Liver (tissue), 9 donors: ENCODE data around the gene CXCL16. TPM values are rescaled to one million over a fixed set of nuclear protein-coding genes. Genes with fewer than 3 reads are reported as not detected.

Experiments used
- DNase-seq: peaks from one replicate; pipeline ENCODE4 v3.0.0-alpha.2; 2017; ENCODE audit warnings: low spot score
- H3K27ac ChIP-seq, 2 donors: one replicate each; pipeline ENCODE4 v1.7.0; 2013; ENCODE audit warnings: inconsistent platforms in 2 of 2, low read length in 2 of 2, control low read depth in 1 of 2, low read depth in 1 of 2, mild to moderate bottlenecking in 1 of 2
- H3K27me3 ChIP-seq, 4 donors: one replicate each; pipeline versions ENCODE4 v1.6.1 to v1.7.0; 2013; ENCODE audit warnings: low read length in 3 of 4, inconsistent platforms in 1 of 4, mild to moderate bottlenecking in 1 of 4, moderate library complexity in 1 of 4; ENCODE audit not compliant: control insufficient read depth in 4 of 4, insufficient read depth in 4 of 4
- H3K36me3 ChIP-seq, 4 donors: one replicate each; pipeline versions ENCODE4 v1.6.1 to v1.7.0; 2013; ENCODE audit warnings: low read length in 3 of 4, mild to moderate bottlenecking in 3 of 4, low read depth in 1 of 4, moderate library complexity in 1 of 4; ENCODE audit not compliant: control insufficient read depth in 4 of 4, insufficient read depth in 3 of 4
- H3K4me1 ChIP-seq, 4 donors: one replicate each; pipeline versions ENCODE4 v1.6.1 to v1.7.0; 2013; ENCODE audit warnings: low read length in 3 of 4, mild to moderate bottlenecking in 3 of 4, moderate library complexity in 1 of 4; ENCODE audit not compliant: control insufficient read depth in 4 of 4, insufficient read depth in 4 of 4
- H3K4me3 ChIP-seq, 3 donors: one replicate each; pipeline versions ENCODE4 v1.6.1 to v1.7.0; 2013; ENCODE audit warnings: low read length in 3 of 3, control low read depth in 1 of 3, low read depth in 1 of 3, mild to moderate bottlenecking in 1 of 3
- H3K9ac ChIP-seq, 2 donors: one replicate each; pipeline ENCODE4 v1.7.0; 2013; ENCODE audit warnings: low read length in 2 of 2, mild to moderate bottlenecking in 2 of 2, moderate library complexity in 2 of 2, control low read depth in 1 of 2, low read depth in 1 of 2
- H3K9me3 ChIP-seq, 4 donors: one replicate each; pipeline versions ENCODE4 v1.6.1 to v1.7.0; 2013; ENCODE audit warnings: low read length in 3 of 4; ENCODE audit not compliant: control insufficient read depth in 4 of 4
- EGR1 ChIP-seq, 2 donors: IDR thresholded peaks; 2 replicates each; pipeline ENCODE4 v1.6.1; 2016 to 2018; ENCODE audit warnings: antibody characterized with exemption in 2 of 2, low read depth in 2 of 2
- FOXA1 ChIP-seq: IDR thresholded peaks from 2 replicates; pipeline ENCODE4 v1.6.1; 2016; ENCODE audit warnings: antibody characterized with exemption
- FOXA2 ChIP-seq: IDR thresholded peaks from 2 replicates; pipeline ENCODE4 v1.6.1; 2016; ENCODE audit warnings: antibody characterized with exemption
- GABPA ChIP-seq, 2 donors: IDR thresholded peaks in 1 of 2; conservative IDR thresholded peaks in 1 of 2; 2 replicates each; pipeline ENCODE4 v1.6.1; 2016; ENCODE audit warnings: antibody characterized with exemption in 2 of 2, mild to moderate bottlenecking in 1 of 2, moderate library complexity in 1 of 2
- HNF4A ChIP-seq, 2 donors: conservative IDR thresholded peaks; 2 replicates each; pipeline ENCODE4 v1.6.1; 2016; ENCODE audit warnings: antibody characterized with exemption in 2 of 2, mild to moderate bottlenecking in 2 of 2
- JUND ChIP-seq, 2 donors: IDR thresholded peaks; 2 replicates each; pipeline ENCODE4 v1.6.1; 2016; ENCODE audit warnings: antibody characterized with exemption in 2 of 2
- NR2F2 ChIP-seq: IDR thresholded peaks from 2 replicates; pipeline ENCODE4 v1.6.1; 2016; ENCODE audit warnings: antibody characterized with exemption
- RAD21 ChIP-seq, 2 donors: IDR thresholded peaks; 2 replicates each; pipeline ENCODE4 v1.6.1; 2016; ENCODE audit warnings: antibody characterized with exemption in 2 of 2, mild to moderate bottlenecking in 2 of 2
- SP1 ChIP-seq: IDR thresholded peaks from 2 replicates; pipeline ENCODE4 v1.6.1; 2018; ENCODE audit warnings: antibody characterized with exemption, mild to moderate bottlenecking
- TAF1 ChIP-seq: conservative IDR thresholded peaks from 2 replicates; pipeline ENCODE4 v1.6.1; 2016; ENCODE audit warnings: antibody characterized with exemption, mild to moderate bottlenecking
- YY1 ChIP-seq: IDR thresholded peaks from 2 replicates; pipeline ENCODE4 v1.6.1; 2016; ENCODE audit warnings: antibody characterized with exemption, mild to moderate bottlenecking
- WGBS: extraction: QIAGEN DNeasy Blood & Tissue Kit; methylation state at CpG from one replicate; pipeline ENCODE4 v1.1.7; 2013; 5-methylcytosine and 5-hydroxymethylcytosine counted together
- polyA plus RNA-seq, 2 donors: library from polyadenylated mRNA; stranded (reverse) in 1 of 2; unstranded in 1 of 2; fragments of 200-250 nt in 1 of 2; fragments of >200 nt in 1 of 2; fragmentation: Nextera tagmentation in 1 of 2; extraction: Ambion mirVana in 1 of 2; gene quantifications; one replicate each; pipeline versions ENCODE4 v1.2.1 to v1.2.3, GENCODE V29; 2013 to 2015
- total RNA-seq, 2 donors: library from RNA; depleted of rRNA; stranded (reverse); fragments of >200 nt; gene quantifications; one replicate each; pipeline ENCODE4 v1.2.3, GENCODE V29; 2014
- TF ChIP-seq, protein P1 (sequence below): fragments of 150-350 bp; IDR thresholded peaks from 2 replicates; pipeline ENCODE4 v1.5.1; 2017; ENCODE audit warnings: improper control_type of control experiment, low read depth, low read length; ENCODE audit not compliant: missing input control
- TF ChIP-seq, protein P2 (sequence below): IDR thresholded peaks from 2 replicates; pipeline ENCODE4 v1.6.1; 2016; ENCODE audit warnings: antibody characterized with exemption
- TF ChIP-seq, protein P3 (sequence below): IDR thresholded peaks from 2 replicates; pipeline ENCODE4 v1.6.1; 2016; ENCODE audit warnings: antibody characterized with exemption
- TF ChIP-seq, protein P4 (sequence below): IDR thresholded peaks from 2 replicates; pipeline ENCODE4 v1.6.1; 2016; ENCODE audit warnings: antibody characterized with exemption
- donor health status: healthy.
- donor health status: healthy.
- donor health status: healthy.
- donor health status: healthy.
- donor health status: healthy.

Gene CXCL16
- total and polyA plus RNA-seq, 4 donors, result 10.7 to 41.1 (median 16.1) TPM

DNA sequence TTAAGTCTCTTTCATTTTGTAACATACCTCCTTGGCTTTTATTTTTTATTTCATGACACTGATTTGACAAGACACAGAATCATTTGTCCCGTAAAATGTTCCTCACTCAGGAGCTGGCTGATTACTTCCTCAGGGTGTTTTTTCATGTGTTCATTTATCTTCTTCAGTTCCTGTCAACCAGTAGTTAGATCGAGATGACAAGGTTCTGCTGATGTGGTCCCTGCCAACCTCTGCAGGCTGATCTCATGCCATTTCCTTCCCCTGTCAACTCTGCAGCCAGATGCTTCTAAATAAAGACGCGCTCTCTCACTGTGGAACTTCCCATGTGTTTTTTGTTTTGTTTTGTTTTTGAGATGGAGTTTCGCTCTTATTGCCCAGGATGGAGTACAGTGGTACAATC, 8.1 kb upstream of the CXCL16 start:
- H3K27me3 ChIP-seq, result no peaks in the 10 kb centered on the region
- no peaks in the 10 kb centered on the region for H3K4me1 ChIP-seq
- peak overlapping the region; percentile 31 to 51 for H3K27ac ChIP-seq
- no peak overlapping the region for H3K9ac ChIP-seq
- TF ChIP-seq HNF4A (conservative IDR thresholded peaks at IDR 0.05), result no peak
- TF ChIP-seq SP1, result peak; percentile 14
- no peak overlapping the region for H3K4me3 ChIP-seq
- 60% methylated on average over 5 of the region's 5 CpGs for WGBS
- no peaks in the 10 kb centered on the region for H3K9me3 ChIP-seq
- no peak for DNase-seq
- H3K36me3 ChIP-seq, result no peaks in the 10 kb centered on the region

DNA sequence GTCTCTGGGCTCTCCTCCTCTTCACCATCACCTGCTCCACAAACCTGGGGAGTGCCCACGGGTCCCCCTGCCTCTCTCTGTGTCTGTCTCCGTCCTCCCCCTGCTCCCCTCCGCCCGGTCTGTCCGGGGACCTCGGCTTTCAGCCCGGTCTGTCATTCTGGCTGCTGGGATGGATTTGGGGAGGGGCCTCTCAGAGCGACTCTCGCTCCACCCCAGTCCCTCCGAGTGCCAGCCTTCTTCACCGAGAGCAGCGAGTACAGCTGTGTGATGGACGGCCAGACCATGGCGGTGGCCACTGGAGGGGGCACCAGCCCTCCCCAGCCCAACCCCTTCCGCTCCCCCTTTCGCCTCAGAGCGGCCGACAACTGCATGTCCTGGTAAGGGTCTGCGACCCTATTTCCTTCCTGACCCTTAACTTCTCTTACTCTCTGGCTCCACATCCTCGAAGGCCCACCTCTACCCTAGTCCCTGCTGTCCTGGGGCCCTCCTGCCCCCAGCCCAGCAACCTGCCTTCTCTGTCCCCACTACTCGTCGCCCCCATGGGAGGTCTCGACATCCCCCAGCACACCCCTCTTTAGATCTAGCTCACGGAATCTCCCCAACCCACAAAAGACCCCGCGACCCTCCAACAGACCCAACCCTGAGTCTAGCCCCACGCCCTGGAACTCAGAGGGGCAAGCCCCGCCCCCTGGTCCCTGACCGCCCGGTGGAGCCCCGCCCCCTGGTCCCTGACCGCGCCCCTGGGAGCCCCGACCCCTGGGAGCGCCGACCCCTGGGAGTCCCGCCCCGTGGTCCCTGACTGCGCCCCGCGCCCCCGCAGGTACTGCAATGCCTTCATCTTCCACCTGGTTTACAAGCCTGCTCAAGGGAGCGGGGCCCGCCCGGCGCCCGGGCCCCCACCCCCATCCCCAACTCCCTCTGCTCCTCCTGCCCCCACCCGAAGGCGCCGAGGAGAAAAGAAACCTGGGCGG, 5.6 kb upstream of the CXCL16 start:
- Histone ChIP-seq H3K9me3 (no peaks in the 10 kb centered on the region), H3K27ac (no peak overlapping the region), H3K4me1 (peaks cover 0 to 2% (median 0%) of the 10 kb centered on the region in 4 donors), H3K4me3 (no peak overlapping the region), H3K9ac (no peak overlapping the region), H3K27me3 (no peaks in the 10 kb centered on the region), H3K36me3 (no peaks in the 10 kb centered on the region)
- no peak for TF ChIP-seq FOXA1
- no peak for TF ChIP-seq JUND (IDR thresholded peaks at IDR 0.05)
- TF ChIP-seq, protein P1, sequence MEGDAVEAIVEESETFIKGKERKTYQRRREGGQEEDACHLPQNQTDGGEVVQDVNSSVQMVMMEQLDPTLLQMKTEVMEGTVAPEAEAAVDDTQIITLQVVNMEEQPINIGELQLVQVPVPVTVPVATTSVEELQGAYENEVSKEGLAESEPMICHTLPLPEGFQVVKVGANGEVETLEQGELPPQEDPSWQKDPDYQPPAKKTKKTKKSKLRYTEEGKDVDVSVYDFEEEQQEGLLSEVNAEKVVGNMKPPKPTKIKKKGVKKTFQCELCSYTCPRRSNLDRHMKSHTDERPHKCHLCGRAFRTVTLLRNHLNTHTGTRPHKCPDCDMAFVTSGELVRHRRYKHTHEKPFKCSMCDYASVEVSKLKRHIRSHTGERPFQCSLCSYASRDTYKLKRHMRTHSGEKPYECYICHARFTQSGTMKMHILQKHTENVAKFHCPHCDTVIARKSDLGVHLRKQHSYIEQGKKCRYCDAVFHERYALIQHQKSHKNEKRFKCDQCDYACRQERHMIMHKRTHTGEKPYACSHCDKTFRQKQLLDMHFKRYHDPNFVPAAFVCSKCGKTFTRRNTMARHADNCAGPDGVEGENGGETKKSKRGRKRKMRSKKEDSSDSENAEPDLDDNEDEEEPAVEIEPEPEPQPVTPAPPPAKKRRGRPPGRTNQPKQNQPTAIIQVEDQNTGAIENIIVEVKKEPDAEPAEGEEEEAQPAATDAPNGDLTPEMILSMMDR, result no peak
- TF ChIP-seq HNF4A (conservative IDR thresholded peaks at IDR 0.05), result no peak
- TF ChIP-seq RAD21 (IDR thresholded peaks at IDR 0.05), result no peak
- TF ChIP-seq FOXA2, result no peak
- no peak for TF ChIP-seq TAF1
- no peak for TF ChIP-seq SP1
- TF ChIP-seq EGR1 (IDR thresholded peaks at IDR 0.05; ENCODE audit: low read depth in 2 of 2), result no peak
- no peak for TF ChIP-seq NR2F2
- TF ChIP-seq, protein P2, sequence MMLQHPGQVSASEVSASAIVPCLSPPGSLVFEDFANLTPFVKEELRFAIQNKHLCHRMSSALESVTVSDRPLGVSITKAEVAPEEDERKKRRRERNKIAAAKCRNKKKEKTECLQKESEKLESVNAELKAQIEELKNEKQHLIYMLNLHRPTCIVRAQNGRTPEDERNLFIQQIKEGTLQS, result no peak
- TF ChIP-seq, protein P3, sequence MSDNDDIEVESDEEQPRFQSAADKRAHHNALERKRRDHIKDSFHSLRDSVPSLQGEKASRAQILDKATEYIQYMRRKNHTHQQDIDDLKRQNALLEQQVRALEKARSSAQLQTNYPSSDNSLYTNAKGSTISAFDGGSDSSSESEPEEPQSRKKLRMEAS, result no peak
- no peak for TF ChIP-seq GABPA (IDR thresholded peaks at IDR 0.05 in 1 of 2, conservative IDR thresholded peaks at IDR 0.05 in 1 of 2)
- TF ChIP-seq, protein P4, sequence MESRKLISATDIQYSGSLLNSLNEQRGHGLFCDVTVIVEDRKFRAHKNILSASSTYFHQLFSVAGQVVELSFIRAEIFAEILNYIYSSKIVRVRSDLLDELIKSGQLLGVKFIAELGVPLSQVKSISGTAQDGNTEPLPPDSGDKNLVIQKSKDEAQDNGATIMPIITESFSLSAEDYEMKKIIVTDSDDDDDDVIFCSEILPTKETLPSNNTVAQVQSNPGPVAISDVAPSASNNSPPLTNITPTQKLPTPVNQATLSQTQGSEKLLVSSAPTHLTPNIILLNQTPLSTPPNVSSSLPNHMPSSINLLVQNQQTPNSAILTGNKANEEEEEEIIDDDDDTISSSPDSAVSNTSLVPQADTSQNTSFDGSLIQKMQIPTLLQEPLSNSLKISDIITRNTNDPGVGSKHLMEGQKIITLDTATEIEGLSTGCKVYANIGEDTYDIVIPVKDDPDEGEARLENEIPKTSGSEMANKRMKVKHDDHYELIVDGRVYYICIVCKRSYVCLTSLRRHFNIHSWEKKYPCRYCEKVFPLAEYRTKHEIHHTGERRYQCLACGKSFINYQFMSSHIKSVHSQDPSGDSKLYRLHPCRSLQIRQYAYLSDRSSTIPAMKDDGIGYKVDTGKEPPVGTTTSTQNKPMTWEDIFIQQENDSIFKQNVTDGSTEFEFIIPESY, result no peak
- no peak for TF ChIP-seq YY1
- WGBS, result 24% methylated on average over 51 of the region's 51 CpGs
- no peak for DNase-seq
